Small intestine (tissue), 7 donors: ENCODE results near the gene MAP2. TPM values are rescaled to one million over a fixed set of nuclear protein-coding genes. Genes with fewer than 3 reads are reported as not detected.

ENCODE experiments used
- DNase-seq, 2 donors: peaks; one replicate each; pipeline versions ENCODE4 v3.0.0 to v3.0.0-alpha.2; 2013
- FAIRE-seq: peaks from 2 replicates; lab custom pipeline; 2012; peaks lifted over from hg19 to GRCh38; lab: Jason Lieb, UNC
- H3K27ac ChIP-seq, 3 donors: one replicate each; pipeline ENCODE4 v1.5.1; 2013; ENCODE audit warnings: low read length in 2 of 3, mild to moderate bottlenecking in 2 of 3, control low read depth in 1 of 3, inconsistent platforms in 1 of 3, low read depth in 1 of 3, moderate library complexity in 1 of 3
- H3K27me3 ChIP-seq, 3 donors: one replicate each; pipeline ENCODE4 v1.6.1; 2013; ENCODE audit warnings: low read length in 3 of 3, inconsistent platforms in 1 of 3; ENCODE audit not compliant: control insufficient read depth in 3 of 3, insufficient read depth in 3 of 3
- H3K36me3 ChIP-seq, 3 donors: one replicate each; pipeline ENCODE4 v1.6.1; 2013; ENCODE audit warnings: low read length in 3 of 3, inconsistent platforms in 1 of 3, low read depth in 1 of 3, mild to moderate bottlenecking in 1 of 3, moderate library complexity in 1 of 3; ENCODE audit not compliant: control insufficient read depth in 3 of 3, insufficient read depth in 2 of 3
- H3K4me1 ChIP-seq, 3 donors: one replicate each; pipeline ENCODE4 v1.6.1; 2013; ENCODE audit warnings: low read length in 2 of 3, inconsistent platforms in 1 of 3, low read depth in 1 of 3, mild to moderate bottlenecking in 1 of 3, moderate library complexity in 1 of 3; ENCODE audit not compliant: control insufficient read depth in 3 of 3, insufficient read depth in 2 of 3
- H3K4me3 ChIP-seq, 3 donors: one replicate each; pipeline ENCODE4 v1.5.1; 2013; ENCODE audit warnings: low read length in 3 of 3, control low read depth in 1 of 3, inconsistent platforms in 1 of 3, low read depth in 1 of 3, mild to moderate bottlenecking in 1 of 3, moderate library complexity in 1 of 3
- H3K9me3 ChIP-seq, 2 donors: one replicate each; pipeline ENCODE4 v1.6.1; 2013; ENCODE audit warnings: low read depth in 1 of 2, low read length in 1 of 2; ENCODE audit not compliant: control insufficient read depth in 2 of 2, insufficient read depth in 1 of 2
- WGBS, 3 donors: extraction: QIAGEN DNeasy Blood & Tissue Kit; methylation state at CpG; one replicate each; pipeline ENCODE4 v1.1.7; 2013; 5-methylcytosine and 5-hydroxymethylcytosine counted together
- polyA plus RNA-seq, 4 donors: library from polyadenylated mRNA; stranded (reverse) in 3 of 4; unstranded in 1 of 4; fragments of 200-250 nt in 3 of 4; fragments of 120-200 nt in 1 of 4; gene quantifications; one replicate each; pipeline versions ENCODE4 v1.2.1 to v1.2.3, GENCODE V29; 2013
- donor health status: healthy with polysubstance abuse.
- donor health status: control.
- donor health status: control.
- donor health status: Bipolar disorder and iron deficiency.
- donor health status: healthy.

MAP2 gene
- polyA plus RNA-seq, 4 donors, result 0.22 to 3.2 (median 1.6) TPM

GRCh38 chr2:209463226-209463625 lies 39.4 kb downstream of the MAP2 start:
- Histone ChIP-seq H3K4me1 (no peaks in the 10 kb centered on the region), H3K9me3 (no peaks in the 10 kb centered on the region), H3K36me3 (no peaks in the 10 kb centered on the region), H3K27me3 (no peaks in the 10 kb centered on the region), H3K4me3 (no peak overlapping the region), H3K27ac (no peak overlapping the region)
- WGBS, 3 donors, result 48 to 59% (median 50%) methylated on average over 1 of the region's 1 CpG
- FAIRE-seq (no peak), DNase-seq (no peak)

- no peak overlapping the region for H3K27ac ChIP-seq
- no peaks in the 10 kb centered on the region for H3K9me3 ChIP-seq
- H3K27me3 ChIP-seq, result no peaks in the 10 kb centered on the region
- H3K36me3 ChIP-seq, result no peaks in the 10 kb centered on the region
- DNase-seq (no peak), FAIRE-seq (no peak)
- H3K4me3 ChIP-seq, result no peak overlapping the region
- 65 to 81% (median 79%) methylated on average over 1 of the region's 1 CpG for WGBS, 3 donors
- no peaks in the 10 kb centered on the region for H3K4me1 ChIP-seq
Observed at GRCh38 chr2:209463835-209464234, 40.0 kb downstream of the MAP2 start.

DNA sequence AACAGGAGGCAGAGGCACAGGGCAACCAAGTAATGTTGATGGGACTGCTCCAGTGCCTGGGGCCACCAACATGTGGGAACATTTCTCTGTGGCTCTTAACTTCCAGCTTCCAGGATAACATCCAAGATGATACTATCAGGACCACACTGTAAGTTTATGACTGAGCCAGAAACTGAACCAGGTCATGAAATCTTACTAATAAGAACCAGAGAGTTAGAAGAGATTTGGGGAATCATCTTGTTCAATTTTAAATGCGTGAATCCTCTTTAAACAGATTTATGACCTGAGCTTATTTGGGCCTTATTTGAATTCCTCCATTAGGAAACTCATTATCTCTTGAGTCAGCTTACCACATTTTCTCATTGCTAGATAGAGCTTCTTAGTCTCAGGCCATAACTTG lies 45.0 kb downstream of the MAP2 start:
- Histone ChIP-seq H3K36me3 (no peaks in the 10 kb centered on the region), H3K9me3 (no peaks in the 10 kb centered on the region), H3K4me3 (no peak overlapping the region), H3K27ac (no peak overlapping the region), H3K4me1 (no peaks in the 10 kb centered on the region), H3K27me3 (no peaks in the 10 kb centered on the region)
- DNase-seq (no peak), FAIRE-seq (no peak)
- 39 to 95% (median 78%) methylated on average over 1 of the region's 1 CpG for WGBS, 3 donors

DNA sequence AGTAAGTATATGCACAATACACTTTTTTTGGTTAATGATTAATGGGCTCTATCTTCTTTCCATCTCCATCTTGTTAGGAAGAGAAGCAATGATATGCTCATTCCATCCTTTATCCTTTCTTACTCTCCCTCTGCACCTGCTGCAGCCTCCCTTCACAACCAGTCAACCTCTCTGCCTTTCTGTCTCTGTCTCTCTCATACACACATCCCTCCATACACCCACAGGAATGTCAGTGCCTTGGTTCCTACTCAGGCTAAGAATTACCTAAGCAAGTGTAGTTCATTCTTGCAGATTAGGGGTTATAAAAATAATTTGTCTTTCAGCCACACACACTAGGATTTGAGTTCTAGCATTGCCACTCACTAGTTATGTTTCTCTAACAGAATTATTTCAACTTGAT lies 45.6 kb downstream of the MAP2 start:
- FAIRE-seq (no peak), DNase-seq (no peak)
- Histone ChIP-seq H3K27ac (no peak overlapping the region), H3K36me3 (no peaks in the 10 kb centered on the region), H3K27me3 (no peaks in the 10 kb centered on the region), H3K4me3 (no peak overlapping the region), H3K9me3 (no peaks in the 10 kb centered on the region), H3K4me1 (no peaks in the 10 kb centered on the region)

GRCh38 chr2:209470466-209470865 lies 46.6 kb downstream of the MAP2 start:
- no peak for DNase-seq
- no peak for FAIRE-seq
- WGBS, 3 donors, result 67 to 80% (median 70%) methylated on average over 2 of the region's 2 CpGs

GRCh38 chr2:209471037-209471436 lies 47.2 kb downstream of the MAP2 start:
- Histone ChIP-seq H3K9me3 (no peaks in the 10 kb centered on the region), H3K36me3 (no peaks in the 10 kb centered on the region), H3K27ac (no peak overlapping the region), H3K27me3 (no peaks in the 10 kb centered on the region), H3K4me3 (no peak overlapping the region), H3K4me1 (no peaks in the 10 kb centered on the region)
- no peak for DNase-seq
- FAIRE-seq, result no peak

More at GRCh38 chr2:209470466-209470865, 46.6 kb downstream of the MAP2 start:
- H3K27me3 ChIP-seq, result no peaks in the 10 kb centered on the region
- H3K4me1 ChIP-seq, result no peaks in the 10 kb centered on the region
- no peak overlapping the region for H3K27ac ChIP-seq
- H3K9me3 ChIP-seq, result no peaks in the 10 kb centered on the region
- no peak overlapping the region for H3K4me3 ChIP-seq
- no peaks in the 10 kb centered on the region for H3K36me3 ChIP-seq

GRCh38 chr2:209472112-209472832 lies 48.4 kb downstream of the MAP2 start:
- Histone ChIP-seq H3K36me3 (no peaks in the 10 kb centered on the region), H3K4me1 (no peaks in the 10 kb centered on the region), H3K4me3 (no peak overlapping the region), H3K27me3 (no peaks in the 10 kb centered on the region), H3K27ac (no peak overlapping the region), H3K9me3 (no peaks in the 10 kb centered on the region)
- FAIRE-seq (no peak), DNase-seq (no peak)
- 34 to 49% (median 41%) methylated on average over 4 of the region's 4 CpGs for WGBS, 3 donors

DNA sequence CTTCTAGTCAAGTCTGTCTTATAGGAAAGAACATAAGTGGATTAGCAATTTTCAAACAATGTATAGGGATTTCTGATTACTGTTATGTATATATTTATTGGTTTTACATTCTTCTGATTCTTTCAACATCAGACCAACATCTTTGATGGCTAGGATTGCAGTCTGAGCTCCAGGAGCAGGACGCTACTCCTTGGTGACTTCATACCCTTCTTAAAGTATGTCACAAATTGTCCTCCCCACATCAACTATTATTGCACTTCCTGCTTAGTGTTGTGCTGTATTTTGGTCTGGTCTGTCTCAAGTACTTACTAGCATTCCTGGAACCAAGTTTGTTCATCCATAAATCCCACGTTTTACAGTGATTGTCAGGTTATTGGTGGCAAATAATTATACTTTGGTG lies 49.0 kb downstream of the MAP2 start:
- DNase-seq (no peak), FAIRE-seq (no peak)
- H3K9me3 ChIP-seq, result no peaks in the 10 kb centered on the region
- no peaks in the 10 kb centered on the region for H3K27me3 ChIP-seq
- no peaks in the 10 kb centered on the region for H3K4me1 ChIP-seq
- no peak overlapping the region for H3K27ac ChIP-seq
- H3K36me3 ChIP-seq, result no peaks in the 10 kb centered on the region
- 31 to 57% (median 36%) methylated on average over 2 of the region's 2 CpGs for WGBS, 3 donors
- no peak overlapping the region for H3K4me3 ChIP-seq

GRCh38 chr2:209473930-209474419 lies 50.1 kb downstream of the MAP2 start:
- no peaks in the 10 kb centered on the region for H3K36me3 ChIP-seq
- no peak overlapping the region for H3K4me3 ChIP-seq
- H3K27ac ChIP-seq, result no peak overlapping the region
- FAIRE-seq (no peak), DNase-seq (peak in 1 of 2 donors; percentile 5)
- H3K9me3 ChIP-seq, result no peaks in the 10 kb centered on the region
- H3K27me3 ChIP-seq, result no peaks in the 10 kb centered on the region
- no peaks in the 10 kb centered on the region for H3K4me1 ChIP-seq
- 23 to 37% (median 31%) methylated on average over 3 of the region's 3 CpGs for WGBS, 3 donors
